Endodermal cell (in vitro differentiated cells): ENCODE data around the gene RHOA. TPM values are rescaled to one million over a fixed set of nuclear protein-coding genes. Genes with fewer than 3 reads are reported as not detected.

Experiments used
- DNase-seq: peaks from one replicate; pipeline ENCODE4 v3.0.0-alpha.2; 2017
- H3K27ac ChIP-seq: 2 replicates; pipeline ENCODE4 v1.5.1; 2013; ENCODE audit warnings: mild to moderate bottlenecking, low read depth, low read length, moderate library complexity
- H3K27me3 ChIP-seq: 2 replicates; pipeline ENCODE4 v1.6.1; 2013; ENCODE audit warnings: mild to moderate bottlenecking, low read length, moderate library complexity; ENCODE audit not compliant: insufficient read depth, control insufficient read depth, poor library complexity, severe bottlenecking
- H3K36me3 ChIP-seq: 2 replicates; pipeline ENCODE4 v1.7.0; 2013; ENCODE audit warnings: mild to moderate bottlenecking, low read length, moderate library complexity; ENCODE audit not compliant: control insufficient read depth, insufficient read depth
- H3K4me1 ChIP-seq: one replicate; pipeline ENCODE4 v1.7.0; 2013; ENCODE audit warnings: low read length; ENCODE audit not compliant: control insufficient read depth, insufficient read depth
- H3K4me3 ChIP-seq: 2 replicates; pipeline ENCODE4 v1.5.1; 2013; ENCODE audit warnings: mild to moderate bottlenecking, low read length, moderate library complexity
- H3K9ac ChIP-seq: 2 replicates; pipeline ENCODE4 v1.6.1; 2013; ENCODE audit warnings: mild to moderate bottlenecking, low read length, moderate library complexity; ENCODE audit not compliant: poor library complexity, severe bottlenecking; ENCODE audit errors: extremely low read depth
- H3K9me3 ChIP-seq: 2 replicates; pipeline ENCODE4 v1.6.1; 2013; ENCODE audit warnings: mild to moderate bottlenecking, low read length, moderate library complexity; ENCODE audit not compliant: control insufficient read depth
- H3K27ac Mint-ChIP-seq: 2 replicates; pipeline ENCODE4 v1.8.0; 2020; ENCODE audit warnings: mixed read lengths
- H3K27me3 Mint-ChIP-seq: 2 replicates; pipeline ENCODE4 v1.8.0; 2021; ENCODE audit warnings: mild to moderate bottlenecking, mixed read lengths; ENCODE audit not compliant: insufficient read depth
- H3K36me3 Mint-ChIP-seq: 2 replicates; pipeline ENCODE4 v1.8.0; 2020; ENCODE audit warnings: low read depth, mixed read lengths
- H3K4me1 Mint-ChIP-seq: 2 replicates; pipeline ENCODE4 v1.8.0; 2020; ENCODE audit warnings: mixed read lengths
- H3K4me3 Mint-ChIP-seq: 2 replicates; pipeline ENCODE4 v1.8.0; 2020; ENCODE audit warnings: mild to moderate bottlenecking, moderate library complexity, mixed read lengths
- H3K9me3 Mint-ChIP-seq: 2 replicates; pipeline ENCODE4 v1.8.0; 2020; ENCODE audit warnings: mild to moderate bottlenecking, mixed read lengths
- CTCF ChIP-seq: fragments of 200-600 bp; sonication (generic); conservative IDR thresholded peaks from 2 replicates; pipeline ENCODE4 v1.5.0; 2021; ENCODE audit warnings: antibody characterized with exemption, mild to moderate bottlenecking
- WGBS, 2 experiments: methylation state at CpG; one replicate each; pipeline versions ENCODE4 v1.1.5 to v1.1.7; 2013; ENCODE audit warnings: missing lambda C conversion rate in 2 of 2, mixed read lengths in 1 of 2; ENCODE audit not compliant: insufficient coverage in 1 of 2, insufficient read length in 1 of 2; 5-methylcytosine and 5-hydroxymethylcytosine counted together
- total RNA-seq, 2 donors: library from RNA; stranded (reverse); fragmentation: NEBNext Ultra II Directional in 1 of 2; extraction: Animal tissue kit (Norgen Biotek cat#: 25700) in 1 of 2; gene quantifications; 2 replicates in 1 of 2; 3 replicates in 1 of 2; pipeline ENCODE4 v1.2.1, GENCODE V29; 2021

The RHOA gene
- total RNA-seq, 2 donors from 2014 or later: 359 to 371 TPM

GRCh38 chr3:49411535-49411967, 225 bp downstream of the RHOA start:
- DNase-seq: no peak
- Histone ChIP-seq H3K36me3 (peaks cover 6% of the 10 kb centered on the region), H3K4me1 (peaks cover 7% of the 10 kb centered on the region), H3K27ac (peak overlapping the region; percentile 90), H3K27me3 (no peaks in the 10 kb centered on the region), H3K9ac (peak overlapping the region; percentile 78), H3K4me3 (peak overlapping the region; percentile 96), H3K9me3 (no peaks in the 10 kb centered on the region)
- H3K9me3 Mint-ChIP-seq: no peaks in the 10 kb centered on the region
- no peaks in the 10 kb centered on the region for H3K27me3 Mint-ChIP-seq
- peaks cover 23% of the 10 kb centered on the region for H3K4me1 Mint-ChIP-seq
- no peak for TF ChIP-seq CTCF
- peak overlapping the region; percentile 87 for H3K27ac Mint-ChIP-seq
- peak overlapping the region; percentile 92 for H3K4me3 Mint-ChIP-seq
- 0% methylated on average over 44 to 59 of the region's 59 CpGs for WGBS, 2 experiments
- peaks cover 5% of the 10 kb centered on the region for H3K36me3 Mint-ChIP-seq

GRCh38 chr3:49410846-49411534, 786 bp downstream of the RHOA start:
- H3K9ac ChIP-seq: peak overlapping the region; percentile 78
- H3K27me3 Mint-ChIP-seq: no peaks in the 10 kb centered on the region
- 1 to 3% methylated on average over 13 to 33 of the region's 33 CpGs for WGBS, 2 experiments
- H3K36me3 Mint-ChIP-seq: peaks cover 9% of the 10 kb centered on the region
- peaks cover 24% of the 10 kb centered on the region for H3K4me1 Mint-ChIP-seq
- H3K4me1 ChIP-seq: peaks cover 7% of the 10 kb centered on the region
- no peak for TF ChIP-seq CTCF
- H3K36me3 ChIP-seq: peaks cover 8% of the 10 kb centered on the region
- H3K9me3 Mint-ChIP-seq: no peaks in the 10 kb centered on the region
- no peak for DNase-seq
- H3K4me3 ChIP-seq: peak overlapping the region; percentile 96
- H3K27ac Mint-ChIP-seq: peak overlapping the region; percentile 94
- H3K27me3 ChIP-seq: no peaks in the 10 kb centered on the region
- H3K27ac ChIP-seq: peak overlapping the region; percentile 64
- no peaks in the 10 kb centered on the region for H3K9me3 ChIP-seq
- peak overlapping the region; percentile 92 for H3K4me3 Mint-ChIP-seq

- no peaks in the 10 kb centered on the region for H3K9me3 ChIP-seq
- Mint-ChIP-seq H3K36me3 (peaks cover 14% of the 10 kb centered on the region), H3K27me3 (no peaks in the 10 kb centered on the region), H3K4me1 (peaks cover 27% of the 10 kb centered on the region), H3K9me3 (no peaks in the 10 kb centered on the region), H3K4me3 (peak overlapping the region; percentile 92), H3K27ac (peak overlapping the region; percentile 94)
- no peaks in the 10 kb centered on the region for H3K27me3 ChIP-seq
- H3K4me3 ChIP-seq: peak overlapping the region; percentile 96
- peaks cover 7% of the 10 kb centered on the region for H3K4me1 ChIP-seq
- 60 to 66% methylated on average over 3 to 4 of the region's 4 CpGs for WGBS, 2 experiments
- TF ChIP-seq CTCF: no peak
- H3K36me3 ChIP-seq: peaks cover 9% of the 10 kb centered on the region
- H3K27ac ChIP-seq: no peak overlapping the region
- no peak for DNase-seq
- peak overlapping the region; percentile 78 for H3K9ac ChIP-seq
These were observed 1.5 kb downstream of the RHOA start for GRCh38 chr3:49410066-49410845.
